ENCODE measurements around the gene CEP128.
A peak's percentile ranks its signal among the peaks of the same experiment; 100 is the strongest.

CEP128 gene

GRCh38 chr14:80504781-80505180 lies 436.8 kb downstream of the CEP128 start:
- Mint-ChIP-seq H3K36me3 (ENCODE audit: low read depth) (peaks cover 1% of the 10 kb centered on the region), H3K27ac (no peak overlapping the region), H3K27me3 (ENCODE audit: low read depth) (no peaks in the 10 kb centered on the region), H3K4me1 (ENCODE audit: low read depth) (no peaks in the 10 kb centered on the region), H3K9me3 (no peaks in the 10 kb centered on the region), H3K4me3 (no peak overlapping the region)

DNA sequence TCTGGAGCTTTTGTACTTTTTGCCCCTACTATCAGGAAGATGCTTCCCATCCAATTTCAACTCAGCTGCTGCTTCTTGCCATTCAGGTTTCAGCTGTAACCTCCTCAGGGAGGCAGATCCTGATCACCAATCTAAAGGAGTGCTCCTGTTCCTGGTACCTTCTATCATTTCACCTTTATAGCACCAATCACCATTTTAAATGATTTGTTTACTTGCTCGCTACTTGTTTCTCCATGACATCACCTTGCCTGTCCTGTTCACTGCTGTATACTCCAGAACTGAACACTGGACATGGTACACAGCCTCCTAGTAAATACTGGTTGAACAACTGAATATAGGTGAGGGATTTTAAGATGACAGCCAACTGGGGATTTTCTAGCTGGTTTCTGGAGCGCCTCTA lies 443.0 kb downstream of the CEP128 start:
- Mint-ChIP-seq H3K4me3 (no peak overlapping the region), H3K4me1 (ENCODE audit: low read depth) (no peaks in the 10 kb centered on the region), H3K27ac (no peak overlapping the region), H3K9me3 (no peaks in the 10 kb centered on the region), H3K36me3 (ENCODE audit: low read depth) (no peaks in the 10 kb centered on the region), H3K27me3 (ENCODE audit: low read depth) (no peaks in the 10 kb centered on the region)

DNA sequence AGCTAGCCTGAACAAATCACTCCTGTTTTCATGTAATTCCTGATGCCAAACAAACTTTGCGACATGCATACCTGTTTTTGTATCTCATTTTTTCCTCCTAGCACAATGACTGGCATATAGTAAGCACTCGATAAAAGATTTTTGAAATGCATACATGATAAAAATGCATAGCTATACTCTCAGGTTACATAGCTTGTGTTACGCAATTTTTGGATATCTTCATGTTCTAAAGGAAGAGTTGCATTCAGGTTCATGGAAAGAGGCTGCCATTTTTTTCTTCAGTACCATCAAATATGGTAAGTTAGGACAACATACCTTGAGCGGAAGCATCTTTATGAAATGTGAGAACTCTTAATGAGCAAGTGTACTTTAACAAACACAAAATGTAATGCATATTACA lies 445.4 kb downstream of the CEP128 start:
- Mint-ChIP-seq H3K4me3 (no peak overlapping the region), H3K4me1 (ENCODE audit: low read depth) (peaks cover 10% of the 10 kb centered on the region), H3K27ac (no peak overlapping the region), H3K9me3 (no peaks in the 10 kb centered on the region), H3K27me3 (ENCODE audit: low read depth) (no peaks in the 10 kb centered on the region), H3K36me3 (ENCODE audit: low read depth) (no peaks in the 10 kb centered on the region)

DNA sequence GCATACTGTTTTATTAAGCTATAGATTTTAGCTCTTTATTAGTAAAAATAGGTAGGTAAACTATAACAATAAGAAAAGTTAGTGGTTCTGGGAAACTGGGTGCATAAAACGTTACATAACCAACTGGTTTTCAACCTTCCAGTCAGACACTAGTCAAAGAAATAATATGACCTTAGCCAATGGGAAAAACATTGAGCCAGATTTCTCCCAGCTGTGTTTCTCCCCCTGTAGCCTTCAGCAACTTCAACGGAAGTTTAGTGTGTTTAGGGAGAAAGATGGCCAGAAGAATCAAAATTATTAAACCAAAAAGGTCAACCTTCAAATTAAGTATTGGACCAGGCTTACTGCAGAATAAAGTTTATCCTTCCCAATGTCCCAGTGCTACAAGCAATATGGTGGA lies 446.8 kb downstream of the CEP128 start:
- Mint-ChIP-seq H3K4me1 (ENCODE audit: low read depth) (peaks cover 12% of the 10 kb centered on the region), H3K4me3 (no peak overlapping the region), H3K27ac (no peak overlapping the region), H3K27me3 (ENCODE audit: low read depth) (no peaks in the 10 kb centered on the region), H3K9me3 (no peaks in the 10 kb centered on the region), H3K36me3 (ENCODE audit: low read depth) (no peaks in the 10 kb centered on the region)

DNA sequence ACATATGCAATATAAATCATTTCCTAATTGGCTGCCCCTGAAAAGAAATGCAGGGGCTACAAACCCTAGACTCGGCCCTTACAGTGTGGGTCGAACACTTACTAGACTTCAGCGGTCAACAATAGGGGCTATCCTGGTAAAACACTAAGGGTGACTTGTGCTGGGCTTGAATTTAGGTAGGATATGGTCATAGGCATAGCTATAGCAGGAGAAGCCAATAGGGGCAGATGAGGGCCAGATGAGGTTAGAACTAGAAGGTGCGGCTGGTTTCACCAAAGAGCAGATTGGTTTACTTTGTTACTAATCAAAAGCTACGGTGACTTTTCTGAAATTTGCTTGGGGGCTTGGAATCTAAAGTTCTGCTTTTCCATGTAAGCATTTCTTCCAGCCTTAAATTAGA lies 447.9 kb downstream of the CEP128 start:
- Mint-ChIP-seq H3K4me1 (ENCODE audit: low read depth) (peaks cover 12% of the 10 kb centered on the region), H3K4me3 (no peak overlapping the region), H3K36me3 (ENCODE audit: low read depth) (no peaks in the 10 kb centered on the region), H3K9me3 (no peaks in the 10 kb centered on the region), H3K27ac (no peak overlapping the region), H3K27me3 (ENCODE audit: low read depth) (no peaks in the 10 kb centered on the region)

DNA sequence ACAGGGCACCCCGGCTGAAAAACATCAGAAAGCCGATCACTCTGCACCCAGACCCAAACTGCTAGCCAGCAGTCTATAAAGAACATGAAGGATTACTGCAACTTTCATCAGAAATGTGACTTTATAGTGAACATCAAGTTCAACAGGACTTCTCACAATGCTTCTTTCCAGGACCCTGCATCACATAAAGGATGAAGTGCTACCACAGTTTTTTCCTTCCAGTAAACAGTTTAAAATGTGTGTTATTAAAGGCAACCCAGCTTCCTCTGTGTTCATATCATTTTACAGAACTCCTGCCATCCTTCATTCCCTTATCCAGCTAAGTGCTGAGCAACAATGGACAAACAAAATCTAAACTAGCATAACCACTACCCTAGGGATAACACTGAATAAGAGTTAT lies 449.9 kb downstream of the CEP128 start:
- Mint-ChIP-seq H3K27ac (peak overlapping the region; percentile 1), H3K36me3 (ENCODE audit: low read depth) (no peaks in the 10 kb centered on the region), H3K4me1 (ENCODE audit: low read depth) (peaks cover 12% of the 10 kb centered on the region), H3K4me3 (no peak overlapping the region), H3K27me3 (ENCODE audit: low read depth) (no peaks in the 10 kb centered on the region), H3K9me3 (no peaks in the 10 kb centered on the region)

GRCh38 chr14:80491131-80491530 lies 450.4 kb downstream of the CEP128 start:
- Mint-ChIP-seq H3K27me3 (ENCODE audit: low read depth) (no peaks in the 10 kb centered on the region), H3K9me3 (peaks cover under 1% of the 10 kb centered on the region), H3K4me1 (ENCODE audit: low read depth) (peaks cover 12% of the 10 kb centered on the region), H3K36me3 (ENCODE audit: low read depth) (no peaks in the 10 kb centered on the region), H3K4me3 (no peak overlapping the region), H3K27ac (peak overlapping the region; percentile 1)

DNA sequence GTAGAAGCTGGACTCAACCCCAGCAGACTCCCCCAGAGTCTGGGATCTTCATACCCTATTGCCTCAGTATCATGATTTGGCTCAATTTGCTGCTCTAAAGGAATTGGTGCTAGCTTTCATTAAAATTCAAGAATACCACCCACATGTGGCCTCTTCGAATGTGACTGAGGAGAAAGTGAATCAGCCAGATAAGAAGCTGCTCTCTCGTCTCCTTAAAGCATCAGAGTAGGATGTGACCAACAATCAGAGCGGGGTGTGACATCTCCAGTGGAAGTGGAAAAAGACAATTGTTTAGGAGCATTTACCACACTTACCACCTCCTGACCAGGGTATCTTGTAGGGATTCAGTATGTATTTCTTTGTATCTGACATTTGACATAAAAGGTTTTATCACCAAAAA lies 452.0 kb downstream of the CEP128 start:
- no peaks in the 10 kb centered on the region for H3K27me3 Mint-ChIP-seq (ENCODE audit: low read depth)
- H3K9me3 Mint-ChIP-seq: peaks cover 3% of the 10 kb centered on the region
- no peak overlapping the region for H3K27ac Mint-ChIP-seq
- peaks cover 12% of the 10 kb centered on the region for H3K4me1 Mint-ChIP-seq (ENCODE audit: low read depth)
- H3K4me3 Mint-ChIP-seq: no peak overlapping the region
- peaks cover 1% of the 10 kb centered on the region for H3K36me3 Mint-ChIP-seq (ENCODE audit: low read depth)

- peaks cover 3% of the 10 kb centered on the region for H3K9me3 Mint-ChIP-seq
- peaks cover 1% of the 10 kb centered on the region for H3K36me3 Mint-ChIP-seq (ENCODE audit: low read depth)
- no peak overlapping the region for H3K27ac Mint-ChIP-seq
- H3K4me3 Mint-ChIP-seq: no peak overlapping the region
- H3K4me1 Mint-ChIP-seq (ENCODE audit: low read depth): no peaks in the 10 kb centered on the region
- H3K27me3 Mint-ChIP-seq (ENCODE audit: low read depth): no peaks in the 10 kb centered on the region
Measured at GRCh38 chr14:80485764-80486163, 455.8 kb downstream of the CEP128 start.

DNA sequence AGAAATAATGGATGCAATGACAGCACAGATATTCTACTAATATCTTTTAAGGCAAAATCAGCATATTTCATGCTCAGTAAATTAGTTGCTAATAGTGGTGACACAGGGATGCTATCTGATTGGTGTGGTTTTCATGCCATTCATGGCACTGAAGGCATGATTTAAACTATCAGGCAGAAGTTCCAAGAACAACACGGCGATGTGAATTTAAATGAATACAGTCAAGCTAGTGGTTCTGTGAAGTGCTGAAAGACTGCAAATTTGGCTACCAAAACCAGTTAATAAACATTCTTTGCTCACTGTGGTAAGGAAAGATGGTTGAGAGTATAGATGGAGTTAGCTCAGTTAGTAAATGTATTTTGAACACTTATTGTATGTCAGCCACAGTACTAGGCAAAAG lies 458.2 kb downstream of the CEP128 start:
- peaks cover 3% of the 10 kb centered on the region for H3K9me3 Mint-ChIP-seq
- H3K4me1 Mint-ChIP-seq (ENCODE audit: low read depth): no peaks in the 10 kb centered on the region
- H3K36me3 Mint-ChIP-seq (ENCODE audit: low read depth): peaks cover 1% of the 10 kb centered on the region
- H3K27me3 Mint-ChIP-seq (ENCODE audit: low read depth): no peaks in the 10 kb centered on the region
- H3K27ac Mint-ChIP-seq: no peak overlapping the region
- H3K4me3 Mint-ChIP-seq: no peak overlapping the region

GRCh38 chr14:80477388-80478160 lies 464.0 kb downstream of the CEP128 start:
- H3K27me3 Mint-ChIP-seq (ENCODE audit: low read depth): no peaks in the 10 kb centered on the region
- no peaks in the 10 kb centered on the region for H3K36me3 Mint-ChIP-seq (ENCODE audit: low read depth)
- no peak overlapping the region for H3K27ac Mint-ChIP-seq
- peaks cover 17% of the 10 kb centered on the region for H3K9me3 Mint-ChIP-seq
- no peak overlapping the region for H3K4me3 Mint-ChIP-seq
- H3K4me1 Mint-ChIP-seq (ENCODE audit: low read depth): no peaks in the 10 kb centered on the region

GRCh38 chr14:80475074-80475473 lies 466.5 kb downstream of the CEP128 start:
- no peak overlapping the region for H3K4me3 Mint-ChIP-seq
- H3K27me3 Mint-ChIP-seq (ENCODE audit: low read depth): no peaks in the 10 kb centered on the region
- no peaks in the 10 kb centered on the region for H3K36me3 Mint-ChIP-seq (ENCODE audit: low read depth)
- H3K9me3 Mint-ChIP-seq: peaks cover 25% of the 10 kb centered on the region
- no peaks in the 10 kb centered on the region for H3K4me1 Mint-ChIP-seq (ENCODE audit: low read depth)
- no peak overlapping the region for H3K27ac Mint-ChIP-seq

DNA sequence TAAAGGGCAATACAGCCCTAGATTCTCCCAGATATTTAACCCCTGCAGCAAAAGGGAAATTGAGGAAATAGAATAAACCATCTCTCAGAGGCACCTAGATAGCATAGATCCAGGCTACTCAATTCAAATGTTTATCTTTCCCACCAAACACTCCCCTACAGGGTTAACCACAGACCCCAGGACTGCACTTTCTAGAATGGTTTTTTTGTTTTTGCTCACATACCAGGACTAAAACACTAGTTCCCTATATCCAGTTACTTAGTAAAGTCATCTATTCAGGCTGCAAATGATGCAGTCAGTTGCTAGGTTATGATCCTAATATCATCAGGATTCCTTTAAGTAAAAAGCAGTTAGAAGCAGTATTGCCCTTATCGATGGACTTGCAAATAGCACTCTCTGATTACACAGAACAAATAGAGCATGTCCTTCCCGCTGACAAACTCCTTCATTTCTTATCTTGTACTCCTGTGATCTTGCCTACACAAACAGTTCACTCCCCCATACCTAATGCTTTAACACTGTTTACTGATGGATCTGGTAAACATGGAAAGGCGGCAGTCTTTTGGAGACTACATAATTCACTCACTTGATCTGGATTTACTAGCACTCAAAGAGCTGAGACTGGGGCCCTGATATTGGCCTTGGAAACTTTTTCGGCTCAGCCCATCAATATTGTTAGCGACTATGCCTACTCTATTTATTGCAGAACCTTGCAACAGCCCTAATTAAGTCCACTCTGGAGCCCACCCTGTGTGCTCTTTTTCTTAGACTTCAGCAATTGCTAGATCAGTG lies 473.0 kb downstream of the CEP128 start:
- H3K36me3 Mint-ChIP-seq (ENCODE audit: low read depth): no peaks in the 10 kb centered on the region
- peaks cover 8% of the 10 kb centered on the region for H3K9me3 Mint-ChIP-seq
- H3K27me3 Mint-ChIP-seq (ENCODE audit: low read depth): no peaks in the 10 kb centered on the region
- no peak overlapping the region for H3K4me3 Mint-ChIP-seq
- H3K27ac Mint-ChIP-seq: no peak overlapping the region
- H3K4me1 Mint-ChIP-seq (ENCODE audit: low read depth): no peaks in the 10 kb centered on the region

DNA sequence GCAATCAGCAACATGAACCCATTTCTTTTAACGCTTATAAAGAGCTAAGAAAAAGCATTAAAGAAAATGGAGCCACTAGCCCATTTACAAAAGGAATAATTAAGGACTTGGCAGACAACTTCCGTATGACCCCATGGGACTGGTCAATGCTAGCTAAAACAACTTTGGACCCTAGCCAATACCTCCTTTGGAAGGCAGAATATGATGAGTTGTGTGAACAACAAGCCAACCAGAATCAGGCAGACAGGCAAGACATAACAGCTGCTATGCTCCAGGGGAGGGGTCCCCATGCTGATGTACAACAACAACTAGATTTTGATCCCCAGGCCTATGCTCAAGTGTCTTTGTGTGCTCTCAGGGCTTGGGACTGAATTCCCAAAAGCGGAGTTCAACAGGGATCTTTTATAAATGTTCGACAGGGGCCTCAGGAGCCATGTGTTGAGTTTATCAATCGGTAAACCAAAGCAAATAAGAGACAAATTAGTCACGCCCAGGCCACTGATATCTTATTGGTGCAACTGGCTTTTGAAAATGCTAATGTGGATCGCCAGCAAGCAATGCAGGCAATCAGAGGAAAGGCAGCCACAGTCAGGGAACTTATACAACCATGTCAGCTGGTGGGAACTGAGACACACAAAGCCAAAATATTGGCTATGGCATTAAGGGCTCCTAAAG lies 475.9 kb downstream of the CEP128 start:
- Mint-ChIP-seq H3K36me3 (ENCODE audit: low read depth) (no peaks in the 10 kb centered on the region), H3K9me3 (no peaks in the 10 kb centered on the region), H3K4me1 (ENCODE audit: low read depth) (no peaks in the 10 kb centered on the region), H3K27ac (no peak overlapping the region), H3K4me3 (no peak overlapping the region), H3K27me3 (ENCODE audit: low read depth) (no peaks in the 10 kb centered on the region)
